Urinary bladder (tissue), 4 donors: ENCODE measurements around the gene PRPS1L1. TPM values are rescaled to one million over a fixed set of nuclear protein-coding genes. Genes with fewer than 3 reads are reported as not detected.

Experiments used
- DNase-seq: peaks from one replicate; pipeline ENCODE4 v3.0.0-alpha.2; 2015; ENCODE audit errors: extremely low spot score
- H3K27ac ChIP-seq: one replicate; pipeline ENCODE4 v1.5.1; 2013; ENCODE audit warnings: low read depth, mild to moderate bottlenecking, moderate library complexity
- H3K36me3 ChIP-seq: one replicate; pipeline ENCODE4 v1.6.1; 2013; ENCODE audit warnings: mild to moderate bottlenecking, moderate library complexity; ENCODE audit not compliant: insufficient read depth
- H3K4me1 ChIP-seq: one replicate; pipeline ENCODE4 v1.6.1; 2013; ENCODE audit warnings: mild to moderate bottlenecking, moderate library complexity; ENCODE audit not compliant: insufficient read depth
- H3K4me3 ChIP-seq: one replicate; pipeline ENCODE4 v1.5.1; 2013; ENCODE audit warnings: low read depth, low read length
- WGBS: extraction: QIAGEN DNeasy Blood & Tissue Kit; methylation state at CpG from one replicate; pipeline ENCODE4 v1.1.7; 2013; 5-methylcytosine and 5-hydroxymethylcytosine counted together
- polyA plus RNA-seq: library from polyadenylated mRNA; stranded (reverse); fragments of 200-250 nt; gene quantifications from one replicate; pipeline ENCODE4 v1.2.3, GENCODE V29; 2013
- total RNA-seq: library from RNA; depleted of rRNA; stranded (reverse); fragments of >200 nt; gene quantifications from one replicate; pipeline ENCODE4 v1.2.3, GENCODE V29; 2014
- donor health status: healthy with polysubstance abuse.
- donor health status: healthy.

The PRPS1L1 gene
- total and polyA plus RNA-seq, 2 donors: not detected

- 96% methylated on average over 3 of the region's 3 CpGs for WGBS
- DNase-seq: no peak
- Histone ChIP-seq H3K27ac (no peak overlapping the region), H3K4me3 (no peak overlapping the region), H3K4me1 (no peaks in the 10 kb centered on the region), H3K36me3 (no peaks in the 10 kb centered on the region)
Observed at GRCh38 chr7:18037609-18038008, 10.0 kb upstream of the PRPS1L1 start.

GRCh38 chr7:18036783-18037182 is 9.1 kb upstream of the PRPS1L1 start:
- 98% methylated on average over 3 of the region's 3 CpGs for WGBS
- Histone ChIP-seq H3K36me3 (no peaks in the 10 kb centered on the region), H3K4me3 (no peak overlapping the region), H3K27ac (no peak overlapping the region), H3K4me1 (no peaks in the 10 kb centered on the region)
- no peak for DNase-seq

- H3K4me3 ChIP-seq: no peak overlapping the region
- 15% methylated on average over 1 of the region's 1 CpG for WGBS
- H3K27ac ChIP-seq: no peak overlapping the region
- no peaks in the 10 kb centered on the region for H3K36me3 ChIP-seq
- no peak for DNase-seq
- no peaks in the 10 kb centered on the region for H3K4me1 ChIP-seq
Observed at GRCh38 chr7:18030758-18031157, 3.1 kb upstream of the PRPS1L1 start.

- H3K4me1 ChIP-seq: no peaks in the 10 kb centered on the region
- H3K36me3 ChIP-seq: no peaks in the 10 kb centered on the region
- DNase-seq: no peak
- H3K4me3 ChIP-seq: no peak overlapping the region
- no peak overlapping the region for H3K27ac ChIP-seq
- 90% methylated on average over 3 of the region's 3 CpGs for WGBS
Observed at GRCh38 chr7:18020138-18020715, 7.4 kb downstream of the PRPS1L1 start.

GRCh38 chr7:18019555-18019954 is 8.1 kb downstream of the PRPS1L1 start:
- no peak overlapping the region for H3K27ac ChIP-seq
- no peak for DNase-seq
- WGBS: 43% methylated on average over 1 of the region's 1 CpG
- H3K4me3 ChIP-seq: no peak overlapping the region
- H3K36me3 ChIP-seq: no peaks in the 10 kb centered on the region
- no peaks in the 10 kb centered on the region for H3K4me1 ChIP-seq

- Histone ChIP-seq H3K4me3 (no peak overlapping the region), H3K27ac (no peak overlapping the region), H3K36me3 (no peaks in the 10 kb centered on the region), H3K4me1 (no peaks in the 10 kb centered on the region)
- no peak for DNase-seq
- WGBS: 72% methylated on average over 5 of the region's 5 CpGs
Observed at GRCh38 chr7:18018296-18019215, 9.1 kb downstream of the PRPS1L1 start.

GRCh38 chr7:18016547-18017444 is 10.8 kb downstream of the PRPS1L1 start:
- 81% methylated on average over 9 of the region's 9 CpGs for WGBS
- DNase-seq: no peak
- H3K36me3 ChIP-seq: no peaks in the 10 kb centered on the region
- H3K4me1 ChIP-seq: no peaks in the 10 kb centered on the region
- no peak overlapping the region for H3K4me3 ChIP-seq
- no peak overlapping the region for H3K27ac ChIP-seq

- Histone ChIP-seq H3K27ac (no peak overlapping the region), H3K4me1 (no peaks in the 10 kb centered on the region)
- DNase-seq: no peak
Observed at GRCh38 chr7:18013936-18014335, 13.7 kb downstream of the PRPS1L1 start.

GRCh38 chr7:18004372-18004771 is 23.3 kb downstream of the PRPS1L1 start:
- Histone ChIP-seq H3K36me3 (no peaks in the 10 kb centered on the region), H3K4me3 (no peak overlapping the region), H3K4me1 (no peaks in the 10 kb centered on the region), H3K27ac (no peak overlapping the region)
- 90% methylated on average over 3 of the region's 3 CpGs for WGBS
- DNase-seq: no peak

More at GRCh38 chr7:18013936-18014335, 13.7 kb downstream of the PRPS1L1 start:
- H3K36me3 ChIP-seq: no peaks in the 10 kb centered on the region
- no peak overlapping the region for H3K4me3 ChIP-seq

GRCh38 chr7:18003286-18003994 is 24.2 kb downstream of the PRPS1L1 start:
- no peak for DNase-seq
- Histone ChIP-seq H3K4me3 (no peak overlapping the region), H3K27ac (no peak overlapping the region), H3K4me1 (no peaks in the 10 kb centered on the region), H3K36me3 (no peaks in the 10 kb centered on the region)
- 56% methylated on average over 4 of the region's 4 CpGs for WGBS

GRCh38 chr7:17998692-17999091 is 29.0 kb downstream of the PRPS1L1 start:
- H3K27ac ChIP-seq: no peak overlapping the region
- 92% methylated on average over 2 of the region's 2 CpGs for WGBS
- H3K4me1 ChIP-seq: no peaks in the 10 kb centered on the region
- H3K4me3 ChIP-seq: no peak overlapping the region
- H3K36me3 ChIP-seq: no peaks in the 10 kb centered on the region
- DNase-seq: no peak

GRCh38 chr7:17996442-17997223 is 31.0 kb downstream of the PRPS1L1 start:
- no peaks in the 10 kb centered on the region for H3K4me1 ChIP-seq
- no peak overlapping the region for H3K4me3 ChIP-seq
- WGBS: 38% methylated on average over 1 of the region's 1 CpG
- no peak for DNase-seq
- no peak overlapping the region for H3K27ac ChIP-seq
- no peaks in the 10 kb centered on the region for H3K36me3 ChIP-seq
